Erythroblast (primary cell): Measurements from ENCODE around the gene ANKRD18B.
"Not testable (repeated sequence)": the region's sequence is repeated elsewhere in the genome, so short reads cannot be mapped to it uniquely, and the experiment has no call there.

ENCODE experiments used
- GATA1 ChIP-seq: IDR thresholded peaks from 2 replicates; pipeline ENCODE4 v1.6.1; 2011; ENCODE audit warnings: low read depth, mild to moderate bottlenecking, control low read depth, low read length, moderate library complexity
- POLR2A ChIP-seq: IDR thresholded peaks from 2 replicates; pipeline ENCODE4 v1.6.1; 2011; ENCODE audit warnings: mild to moderate bottlenecking, low read length

DNA sequence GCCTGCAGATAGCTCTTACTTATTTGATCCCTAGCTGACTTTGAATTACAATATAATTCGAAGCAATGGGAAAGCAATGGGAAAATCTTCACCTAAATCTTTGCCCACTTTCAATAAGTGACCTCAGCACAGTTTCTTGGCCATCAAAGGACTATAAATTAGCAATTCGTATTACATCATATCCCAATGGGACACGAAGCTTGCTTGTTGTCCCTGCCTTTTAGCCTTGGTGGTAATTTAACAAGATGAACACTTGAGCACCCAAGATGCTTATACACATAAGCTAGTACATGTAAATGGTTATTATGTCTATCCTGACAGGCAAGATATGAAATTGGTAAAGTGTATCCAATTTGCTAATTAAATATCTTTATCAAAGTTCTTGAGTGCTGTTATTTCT, 9.9 kb downstream of the ANKRD18B start:
- not testable (repeated sequence) for TF ChIP-seq POLR2A, GATA1
